ENCODE results near the gene EAPP. TPM values are rescaled to one million over a fixed set of nuclear protein-coding genes. Genes with fewer than 3 reads are reported as not detected.
"Not testable (repeated sequence)": the region's sequence is repeated elsewhere in the genome, so short reads cannot be mapped to it uniquely, and the experiment has no call there.

EAPP gene, protein sequence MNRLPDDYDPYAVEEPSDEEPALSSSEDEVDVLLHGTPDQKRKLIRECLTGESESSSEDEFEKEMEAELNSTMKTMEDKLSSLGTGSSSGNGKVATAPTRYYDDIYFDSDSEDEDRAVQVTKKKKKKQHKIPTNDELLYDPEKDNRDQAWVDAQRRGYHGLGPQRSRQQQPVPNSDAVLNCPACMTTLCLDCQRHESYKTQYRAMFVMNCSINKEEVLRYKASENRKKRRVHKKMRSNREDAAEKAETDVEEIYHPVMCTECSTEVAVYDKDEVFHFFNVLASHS
- total RNA-seq, result 75.0 TPM

- no peak for DNase-seq
These were observed at the start of gene EAPP for GRCh38 chr14:34539407-34540180. EAPP (minus strand) TSS chr14:34539701; CDS start chr14:34539628, 73 bp downstream.

DNA sequence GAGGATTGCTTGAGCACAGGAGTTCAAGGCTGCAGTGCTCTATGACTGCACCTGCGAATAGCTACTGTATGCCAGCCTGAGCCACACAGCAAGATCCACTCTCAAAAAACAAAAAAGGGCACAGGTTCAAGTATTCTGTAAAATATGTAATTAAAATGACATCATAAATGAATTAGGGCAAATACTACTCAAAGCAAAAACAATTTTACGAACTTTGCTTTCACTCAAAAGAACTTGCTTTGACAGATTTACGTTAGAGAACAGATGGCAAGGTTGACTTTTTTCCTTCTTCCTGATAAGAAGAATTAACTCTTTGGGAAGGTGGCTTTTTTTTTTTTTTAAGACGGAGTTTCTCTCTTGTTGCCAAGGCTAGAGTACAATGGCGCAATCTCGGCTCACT, 44.0 kb upstream of the EAPP start:
- DNase-seq, result no peak

DNA sequence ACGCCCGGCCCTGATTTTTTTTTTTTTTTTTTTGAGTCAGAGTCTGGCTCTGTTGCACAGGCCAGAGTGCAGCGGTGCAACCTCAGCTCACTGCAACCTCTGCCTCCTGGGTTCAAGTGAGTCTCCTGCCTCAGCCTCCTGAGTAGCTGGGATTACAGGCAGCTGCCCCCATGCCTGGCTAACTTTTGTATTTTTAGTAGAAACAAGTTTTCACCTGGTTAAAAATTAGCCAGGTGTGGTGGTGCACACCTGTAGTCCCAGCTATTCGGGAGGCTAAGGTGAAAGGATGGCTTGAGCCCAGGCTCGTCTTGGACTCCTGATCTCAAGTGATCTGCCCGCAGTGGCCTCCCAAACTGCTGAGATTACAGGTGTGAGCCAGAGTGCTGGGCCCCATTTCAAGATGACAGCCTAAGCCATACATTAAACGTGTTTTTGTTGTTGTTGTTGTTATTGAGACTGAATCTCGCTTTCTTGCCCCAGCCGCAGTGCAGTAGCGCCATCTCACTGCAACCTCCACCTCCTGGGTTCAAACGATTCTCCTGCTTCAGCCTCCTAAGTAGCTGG, 42.7 kb upstream of the EAPP start:
- no peak for DNase-seq

- no peak for DNase-seq
These were observed 40.9 kb upstream of the EAPP start for GRCh38 chr14:34580381-34580780.

- no peak for DNase-seq
These were observed 32.3 kb upstream of the EAPP start for GRCh38 chr14:34571771-34572170.

GRCh38 chr14:34569750-34570149, 30.2 kb upstream of the EAPP start:
- DNase-seq, result no peak

GRCh38 chr14:34568803-34569202, 29.3 kb upstream of the EAPP start:
- DNase-seq, result no peak

DNA sequence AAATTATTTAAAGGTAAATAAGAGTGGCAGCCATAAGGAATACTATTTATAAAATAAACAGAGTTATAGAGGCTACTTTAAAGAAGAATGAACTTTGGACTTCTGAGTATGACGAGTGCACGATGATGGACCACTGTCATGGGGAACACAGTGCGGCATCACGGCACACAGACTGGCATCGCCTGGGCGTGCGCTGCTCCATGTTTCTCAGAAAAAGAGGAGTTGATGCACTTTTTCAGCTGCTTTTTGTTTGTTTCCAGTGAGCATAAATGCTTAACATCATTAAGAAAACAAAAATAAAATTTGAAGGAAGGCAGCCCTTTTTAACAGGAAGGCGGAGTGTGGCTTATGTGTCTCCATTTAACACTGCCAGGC, 23.3 kb upstream of the EAPP start:
- no peak for DNase-seq

DNA sequence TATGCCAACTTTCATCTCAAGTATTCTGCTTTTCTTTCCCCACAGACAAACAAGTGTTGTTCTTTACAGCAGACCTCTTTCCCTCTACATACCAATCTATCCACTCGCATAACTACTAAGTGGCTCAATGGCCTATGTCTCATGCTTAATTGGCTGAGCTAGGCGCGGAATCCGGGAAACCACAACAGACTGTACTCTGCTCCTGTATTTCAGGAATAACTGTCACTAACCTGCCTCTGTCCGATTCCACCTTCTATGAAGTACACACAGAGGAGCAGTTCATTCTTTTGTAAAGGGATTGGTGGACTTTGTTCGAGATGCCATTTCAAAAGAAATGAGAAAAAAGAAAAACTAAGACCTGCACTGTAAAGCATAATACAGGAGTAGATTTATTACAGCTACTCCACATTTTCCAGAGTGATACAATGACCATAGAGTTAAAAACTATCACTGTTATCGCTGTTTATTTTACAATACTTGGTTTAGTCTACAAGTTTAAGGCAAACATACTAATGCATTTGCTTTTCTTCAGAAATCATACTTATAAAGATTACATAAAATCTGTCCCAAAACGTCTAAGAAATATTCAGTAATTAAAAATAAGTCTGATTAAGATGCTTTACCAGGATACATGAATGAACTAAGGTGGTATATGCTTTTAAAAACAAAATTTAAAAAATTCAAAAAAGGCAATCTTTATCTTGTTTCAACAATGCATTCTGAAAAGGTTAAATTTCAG, 22.7 kb upstream of the EAPP start:
- DNase-seq, result not testable (repeated sequence)

- DNase-seq, result not testable (repeated sequence)
These were observed 17.0 kb upstream of the EAPP start for GRCh38 chr14:34556498-34556829.

DNA sequence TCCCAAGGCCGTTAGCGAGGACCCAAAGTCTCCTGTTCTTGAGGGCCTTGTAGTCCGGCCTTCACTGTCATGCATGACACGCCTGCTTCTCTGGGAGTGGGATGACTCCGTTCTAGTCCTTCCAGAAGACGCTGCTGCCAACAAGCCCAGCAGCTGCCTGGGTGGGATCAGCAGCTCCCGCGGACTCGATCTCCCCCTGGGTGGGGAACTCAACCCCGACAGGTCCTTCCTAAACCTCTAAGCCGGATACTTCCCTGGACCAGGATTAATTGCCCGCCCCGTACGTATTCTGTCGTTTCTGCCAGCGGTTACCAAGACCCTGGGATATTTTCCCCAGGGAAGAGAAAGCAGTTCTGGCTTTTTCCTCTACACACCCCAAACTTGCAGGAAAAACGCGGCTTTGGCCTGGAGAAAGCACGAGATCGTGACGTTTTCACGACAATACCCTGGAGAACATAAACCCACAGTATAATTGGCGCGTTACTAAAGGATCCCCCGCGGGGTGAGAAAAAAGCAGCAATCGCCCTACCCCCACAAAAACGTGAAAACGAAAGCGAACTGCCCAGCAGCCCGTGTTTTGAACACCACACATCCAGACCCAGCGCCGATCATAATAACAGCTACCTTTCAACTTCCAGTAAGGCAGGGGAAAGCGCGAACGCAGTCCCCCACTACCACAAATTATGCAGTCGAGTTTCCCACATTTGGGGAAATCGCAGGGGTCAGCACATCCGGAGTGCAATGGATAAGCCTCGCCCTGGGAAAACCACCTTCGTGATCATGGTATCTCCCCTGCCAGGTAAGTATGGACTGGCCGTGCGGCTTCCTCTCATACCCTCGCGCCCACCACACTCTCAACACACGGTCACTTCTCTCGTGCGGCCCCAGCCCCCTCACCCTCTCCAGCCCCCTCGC, 16.3 kb upstream of the EAPP start:
- DNase-seq, result not testable (repeated sequence)

GRCh38 chr14:34554540-34555250, 15.2 kb upstream of the EAPP start:
- no peak for DNase-seq

- DNase-seq, result not testable (repeated sequence)
These were observed 9.9 kb upstream of the EAPP start for GRCh38 chr14:34549276-34549966.

GRCh38 chr14:34548472-34548981, 9.0 kb upstream of the EAPP start:
- DNase-seq, result no peak

DNA sequence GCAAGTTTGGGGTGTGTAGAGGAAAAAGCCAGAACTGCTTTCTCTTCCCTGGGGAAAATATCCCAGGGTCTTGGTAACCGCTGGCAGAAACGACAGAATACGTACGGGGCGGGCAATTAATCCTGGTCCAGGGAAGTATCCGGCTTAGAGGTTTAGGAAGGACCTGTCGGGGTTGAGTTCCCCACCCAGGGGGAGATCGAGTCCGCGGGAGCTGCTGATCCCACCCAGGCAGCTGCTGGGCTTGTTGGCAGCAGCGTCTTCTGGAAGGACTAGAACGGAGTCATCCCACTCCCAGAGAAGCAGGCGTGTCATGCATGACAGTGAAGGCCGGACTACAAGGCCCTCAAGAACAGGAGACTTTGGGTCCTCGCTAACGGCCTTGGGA, 7.6 kb upstream of the EAPP start:
- not testable (repeated sequence) for DNase-seq

- DNase-seq, result not testable (repeated sequence)
These were observed 7.0 kb upstream of the EAPP start for GRCh38 chr14:34546272-34547135.

GRCh38 chr14:34540181-34541059, 919 bp upstream of the EAPP start:
- DNase-seq, result not testable (repeated sequence)

DNA sequence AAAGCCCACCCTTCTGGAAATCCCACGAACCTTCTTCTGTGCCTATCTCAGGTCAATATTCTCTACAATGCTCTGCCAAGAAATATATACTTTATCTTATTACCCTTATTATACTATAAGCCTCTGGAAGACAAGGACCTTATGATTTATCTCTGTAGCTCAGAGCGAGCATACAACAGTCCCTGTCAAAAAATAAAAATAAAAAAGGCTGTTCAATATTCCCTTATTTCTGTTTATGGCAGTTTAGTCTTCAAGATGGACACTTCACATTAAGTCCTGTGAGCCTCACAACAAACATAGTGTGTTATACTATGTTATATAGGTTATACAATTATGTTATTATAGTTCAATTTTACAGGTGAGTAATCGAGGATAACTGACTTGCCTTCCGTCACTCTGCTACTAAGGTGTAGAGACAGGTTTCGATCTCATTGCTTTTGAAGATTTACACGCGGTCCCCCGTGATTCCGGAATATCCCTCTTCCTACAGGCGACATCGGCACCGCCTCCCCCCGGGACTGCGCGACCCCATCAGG, 562 bp downstream of the EAPP start:
- DNase-seq, result no peak

Data from occipital lobe (tissue), 2 donors.